WTC11 (cell line): ENCODE data around the gene CELSR2. TPM values are rescaled to one million over a fixed set of nuclear protein-coding genes. Genes with fewer than 3 reads are reported as not detected.

Experiments
- ATAC-seq: fragments of 200-7000 bp; cut with Tn5 transposase; 2 replicates; pipeline ENCODE4 v1.10.0; 2021; ENCODE audit warnings: mild to moderate bottlenecking, moderate library complexity
- CTCF ChIA-PET: fragments of 300-600 bp; sonication (Branson Sonifier 250); formaldehyde crosslinking; loops from one replicate; lab custom pipeline; 2021; ENCODE audit warnings: antibody characterized with exemption; lab: Charles Lee
- POLR2A ChIA-PET: fragments of 350-600 bp; sonication (Branson Sonifier 250); formaldehyde crosslinking; loops from one replicate; lab custom pipeline; 2021; ENCODE audit warnings: antibody characterized with exemption; lab: Charles Lee
- DNase-seq: peaks from one replicate; pipeline ENCODE4 v3.0.0; 2021; ENCODE audit warnings: low spot score
- H3K27ac Mint-ChIP-seq: 2 replicates; pipeline ENCODE4 v1.8.0; 2021; ENCODE audit warnings: mixed read lengths
- H3K27me3 Mint-ChIP-seq: 2 replicates; pipeline ENCODE4 v1.8.0; 2021; ENCODE audit warnings: low read depth, mild to moderate bottlenecking, moderate library complexity, mixed read lengths
- H3K36me3 Mint-ChIP-seq: 2 replicates; pipeline ENCODE4 v1.8.0; 2021; ENCODE audit warnings: mixed read lengths
- H3K4me1 Mint-ChIP-seq: 2 replicates; pipeline ENCODE4 v1.8.0; 2022; ENCODE audit warnings: mixed read lengths
- H3K4me3 Mint-ChIP-seq: 2 replicates; pipeline ENCODE4 v1.8.0; 2021; ENCODE audit warnings: mild to moderate bottlenecking, moderate library complexity, mixed read lengths
- H3K9me3 Mint-ChIP-seq: 2 replicates; pipeline ENCODE4 v1.8.0; 2021; ENCODE audit warnings: mixed read lengths
- ATF3 ChIP-seq: sonication (generic); formaldehyde crosslinking; conservative IDR thresholded peaks from 2 replicates; pipeline ENCODE4 v1.8.1; 2022; ENCODE audit warnings: mild to moderate bottlenecking, missing genetic modification reagents
- ATF6 ChIP-seq: sonication (generic); formaldehyde crosslinking; IDR thresholded peaks from 2 replicates; pipeline ENCODE4 v1.8.1; 2023; ENCODE audit warnings: mild to moderate bottlenecking, missing genetic modification reagents
- CREB1 ChIP-seq: sonication (generic); formaldehyde crosslinking; IDR thresholded peaks from 2 replicates; pipeline ENCODE4 v1.8.0; 2023; ENCODE audit warnings: mild to moderate bottlenecking, missing genetic modification reagents
- E2F5 ChIP-seq: sonication (generic); formaldehyde crosslinking; IDR thresholded peaks from 2 replicates; pipeline ENCODE4 v1.8.1; 2022; ENCODE audit warnings: mild to moderate bottlenecking, moderate library complexity, missing genetic modification reagents
- ELF4 ChIP-seq: sonication (generic); formaldehyde crosslinking; IDR thresholded peaks from 2 replicates; pipeline ENCODE4 v1.8.1; 2022; ENCODE audit warnings: low read depth, mild to moderate bottlenecking, moderate library complexity, missing genetic modification reagents
- ERG ChIP-seq: fragments of 250-450 bp; sonication (Bioruptor Pico); IDR thresholded peaks from 2 replicates; pipeline ENCODE4 v1.8.0; 2021; ENCODE audit warnings: mild to moderate bottlenecking
- ESRRA ChIP-seq: sonication (generic); formaldehyde crosslinking; IDR thresholded peaks from 2 replicates; pipeline ENCODE4 v1.8.1; 2022; ENCODE audit warnings: mild to moderate bottlenecking, missing genetic modification reagents, borderline replicate concordance
- ETV6 ChIP-seq: sonication (generic); formaldehyde crosslinking; IDR thresholded peaks from 2 replicates; pipeline ENCODE4 v1.8.1; 2022; ENCODE audit warnings: mild to moderate bottlenecking, missing genetic modification reagents
- FOXJ3 ChIP-seq: sonication (generic); formaldehyde crosslinking; IDR thresholded peaks from 2 replicates; pipeline ENCODE4 v1.9.0; 2021; ENCODE audit warnings: missing genetic modification reagents, mild to moderate bottlenecking, borderline replicate concordance
- GABPB1 ChIP-seq: sonication (generic); formaldehyde crosslinking; IDR thresholded peaks from 2 replicates; pipeline ENCODE4 v1.8.1; 2023; ENCODE audit warnings: mild to moderate bottlenecking, missing genetic modification reagents
- GRHL2 ChIP-seq: fragments of 250-450 bp; sonication (Bioruptor Pico); IDR thresholded peaks from 2 replicates; pipeline ENCODE4 v1.8.0; 2022; ENCODE audit warnings: mild to moderate bottlenecking, moderate library complexity; ENCODE audit not compliant: insufficient replicate concordance, severe bottlenecking
- IRF1 ChIP-seq: sonication (generic); formaldehyde crosslinking; IDR thresholded peaks from 2 replicates; pipeline ENCODE4 v1.8.0; 2023; ENCODE audit warnings: missing genetic modification reagents
- JUN ChIP-seq: sonication (generic); formaldehyde crosslinking; IDR thresholded peaks from 2 replicates; pipeline ENCODE4 v1.8.0; 2023; ENCODE audit warnings: mild to moderate bottlenecking, missing genetic modification reagents
- MXD4 ChIP-seq: fragments of 250-450 bp; sonication (Bioruptor Pico); IDR thresholded peaks from 2 replicates; pipeline ENCODE4 v1.8.0; 2021; ENCODE audit warnings: mild to moderate bottlenecking, moderate library complexity, borderline replicate concordance
- NFE2L1 ChIP-seq: sonication (generic); formaldehyde crosslinking; IDR thresholded peaks from 2 replicates; pipeline ENCODE4 v1.8.1; 2023; ENCODE audit warnings: missing genetic modification reagents
- NR1H2 ChIP-seq: sonication (generic); formaldehyde crosslinking; IDR thresholded peaks from 2 replicates; pipeline ENCODE4 v1.9.0; 2021; ENCODE audit warnings: mild to moderate bottlenecking, moderate library complexity, missing genetic modification reagents
- NR2C2 ChIP-seq: sonication (generic); formaldehyde crosslinking; IDR thresholded peaks from 2 replicates; pipeline ENCODE4 v1.8.0; 2022; ENCODE audit warnings: mild to moderate bottlenecking, missing genetic modification reagents
- RELA ChIP-seq: sonication (generic); formaldehyde crosslinking; IDR thresholded peaks from 2 replicates; pipeline ENCODE4 v1.8.1; 2022; ENCODE audit warnings: missing genetic modification reagents, mild to moderate bottlenecking, borderline replicate concordance
- RORB ChIP-seq: fragments of 250-450 bp; sonication (Bioruptor Pico); IDR thresholded peaks from 2 replicates; pipeline ENCODE4 v1.9.0; 2021; ENCODE audit warnings: mild to moderate bottlenecking
- SOX15 ChIP-seq: fragments of 250-450 bp; sonication (Bioruptor Pico); IDR thresholded peaks from 2 replicates; pipeline ENCODE4 v1.9.0; 2021; ENCODE audit warnings: mild to moderate bottlenecking
- STAT6 ChIP-seq: sonication (generic); formaldehyde crosslinking; conservative IDR thresholded peaks from 2 replicates; pipeline ENCODE4 v1.8.1; 2023; ENCODE audit warnings: mild to moderate bottlenecking, low read depth, missing genetic modification reagents, moderate library complexity
- ZBTB21 ChIP-seq: sonication (generic); formaldehyde crosslinking; IDR thresholded peaks from 2 replicates; pipeline ENCODE4 v1.8.1; 2023; ENCODE audit warnings: mild to moderate bottlenecking, missing genetic modification reagents, borderline replicate concordance
- ZNF263 ChIP-seq: sonication (generic); formaldehyde crosslinking; IDR thresholded peaks from 2 replicates; pipeline ENCODE4 v1.8.1; 2022; ENCODE audit warnings: low read depth, mild to moderate bottlenecking, moderate library complexity, missing genetic modification reagents
- ZNF423 ChIP-seq: fragments of 250-450 bp; sonication (Bioruptor Pico); IDR thresholded peaks from 2 replicates; pipeline ENCODE4 v2.1.2; 2022; ENCODE audit warnings: mild to moderate bottlenecking, moderate library complexity
- ZNF512 ChIP-seq: sonication (generic); formaldehyde crosslinking; IDR thresholded peaks from 2 replicates; pipeline ENCODE4 v1.8.1; 2022; ENCODE audit warnings: missing genetic modification reagents, borderline replicate concordance
- ZNF671 ChIP-seq: fragments of 250-450 bp; sonication (Bioruptor Pico); IDR thresholded peaks from 2 replicates; pipeline ENCODE4 v1.8.0; 2021; ENCODE audit warnings: mild to moderate bottlenecking
- total RNA-seq: library from RNA; stranded (reverse); gene quantifications from 3 replicates; pipeline ENCODE4 v1.2.3, GENCODE V29; 2021

Gene CELSR2
- total RNA-seq, 1 experiment from 2014 or later = 31.3 TPM

GRCh38 chr1:109269981-109270622, 20.8 kb downstream of the CELSR2 start:
- POLR2A ChIA-PET = no interaction called here
- Mint-ChIP-seq H3K9me3 (no peaks in the 10 kb centered on the region), H3K4me1 (peaks cover 14% of the 10 kb centered on the region), H3K4me3 (no peak overlapping the region), H3K36me3 (peaks cover 9% of the 10 kb centered on the region), H3K27ac (no peak overlapping the region), H3K27me3 (no peaks in the 10 kb centered on the region)
- CTCF ChIA-PET = interaction anchor here (1.0 kb wide), 1 partner anchor 79 kb away, joined by 3 read pairs; no protein-coding TSS in a partner anchor
- ATAC-seq (no peak), DNase-seq (no peak)
- TF ChIP-seq GABPB1 (CRISPR knock-in tag) (no peak), ETV6 (no peak), MXD4 (no peak), CREB1 (CRISPR knock-in tag) (no peak), JUN (CRISPR knock-in tag) (no peak), IRF1 (CRISPR knock-in tag) (no peak), NFE2L1 (CRISPR knock-in tag) (no peak), GRHL2 (CRISPR knock-in tag) (no peak), FOXJ3 (CRISPR knock-in tag) (no peak), NR2C2 (CRISPR knock-in tag) (no peak), NR1H2 (CRISPR knock-in tag) (no peak), SOX15 (CRISPR knock-in tag) (no peak), RORB (no peak), STAT6 (CRISPR knock-in tag) (no peak), ZBTB21 (no peak)

GRCh38 chr1:109270623-109271317, 21.4 kb downstream of the CELSR2 start:
- peaks cover 21% of the 10 kb centered on the region for H3K4me1 Mint-ChIP-seq
- no peak overlapping the region; the same call in 1 of the 2 replicates for H3K27ac Mint-ChIP-seq
- DNase-seq (no peak), ATAC-seq (no peak)
- H3K9me3 Mint-ChIP-seq = no peaks in the 10 kb centered on the region
- peaks cover 9% of the 10 kb centered on the region for H3K36me3 Mint-ChIP-seq
- ChIA-PET CTCF (no interaction called here), POLR2A (no interaction called here)
- H3K27me3 Mint-ChIP-seq = no peaks in the 10 kb centered on the region
- no peak overlapping the region for H3K4me3 Mint-ChIP-seq
- TF ChIP-seq GABPB1 (CRISPR knock-in tag) = no peak
- TF ChIP-seq ESRRA (CRISPR knock-in tag) = no peak
- TF ChIP-seq ELF4 (CRISPR knock-in tag) = no peak
- TF ChIP-seq ZNF263 (CRISPR knock-in tag) = no peak
- TF ChIP-seq ZNF671 (CRISPR knock-in tag) = no peak
- no peak for TF ChIP-seq ZNF423
- TF ChIP-seq RELA (CRISPR knock-in tag) = no peak
- TF ChIP-seq ZBTB21 = no peak
- no peak for TF ChIP-seq ATF3 (CRISPR knock-in tag)
- no peak for TF ChIP-seq ERG (CRISPR knock-in tag)
- TF ChIP-seq E2F5 (CRISPR knock-in tag) = no peak
- no peak for TF ChIP-seq ATF6 (CRISPR knock-in tag)
- no peak for TF ChIP-seq ZNF512 (CRISPR knock-in tag)
- TF ChIP-seq NR2C2 (CRISPR knock-in tag) = no peak
